H1 (cell line): ENCODE measurements around the gene BATF2. TPM values are rescaled to one million over a fixed set of nuclear protein-coding genes. Genes with fewer than 3 reads are reported as not detected.

Experiments used
- CTCF ChIA-PET: fragments of 300-600 bp; sonication (Branson Sonifier 250); formaldehyde crosslinking; loops from one replicate; lab custom pipeline; 2021; ENCODE audit not compliant: partially characterized antibody; lab: Charles Lee
- POLR2A ChIA-PET: fragments of 300-600 bp; sonication (Branson Sonifier 250); formaldehyde crosslinking; loops from one replicate; lab custom pipeline; 2021; ENCODE audit warnings: inconsistent platforms; ENCODE audit not compliant: partially characterized antibody; lab: Charles Lee
- DNase-seq, 2 experiments: peaks; one replicate each; pipeline versions ENCODE4 v3.0.0 to v3.0.0-alpha.2; 2010 to 2022; ENCODE audit warnings: low spot score in 2 of 2, low read depth in 1 of 2, mixed read lengths in 1 of 2
- FAIRE-seq: peaks from 2 replicates; lab custom pipeline; 2011; peaks lifted over from hg19 to GRCh38; lab: Jason Lieb, UNC
- H2AFZ ChIP-seq: 2 replicates; pipeline ENCODE4 v1.8.1; 2012; ENCODE audit warnings: low read length, inconsistent platforms
- H2AK5ac ChIP-seq: 2 replicates; pipeline ENCODE4 v1.6.1; 2013; ENCODE audit warnings: low read depth, low read length
- H2BK120ac ChIP-seq: replicated peaks from 2 replicates; pipeline ENCODE3; 2013; ENCODE audit warnings: low read depth, low read length, inconsistent platforms
- H2BK12ac ChIP-seq: 2 replicates; pipeline ENCODE4 v1.6.1; 2013; ENCODE audit warnings: low read depth, low read length
- H2BK15ac ChIP-seq: 2 replicates; pipeline ENCODE4 v1.6.1; 2013; ENCODE audit warnings: low read length
- H2BK20ac ChIP-seq: 2 replicates; pipeline ENCODE4 v1.6.1; 2013; ENCODE audit warnings: low read length
- H2BK5ac ChIP-seq: 2 replicates; pipeline ENCODE4 v1.6.1; 2013; ENCODE audit warnings: low read depth, low read length
- H3K14ac ChIP-seq: 2 replicates; pipeline ENCODE4 v1.6.1; 2013; ENCODE audit warnings: inconsistent platforms; ENCODE audit not compliant: insufficient read length
- H3K18ac ChIP-seq: 2 replicates; pipeline ENCODE4 v1.6.1; 2013; ENCODE audit warnings: low read length; ENCODE audit errors: extremely low read depth
- H3K23ac ChIP-seq: 2 replicates; pipeline ENCODE4 v1.6.1; 2013; ENCODE audit warnings: inconsistent platforms; ENCODE audit not compliant: insufficient read length
- H3K23me2 ChIP-seq: 2 replicates; pipeline ENCODE4 v1.6.1; 2013; ENCODE audit warnings: low read depth, low read length
- H3K27ac ChIP-seq: 2 replicates; pipeline ENCODE4 v1.6.1; 2011; ENCODE audit warnings: low read depth, low read length, inconsistent platforms
- H3K27me3 ChIP-seq, 4 experiments: replicated peaks in 1 of 4; 1 replicate in 1 of 4; 2 replicates in 3 of 4; pipeline versions ENCODE4 v1.6.1 to v1.8.1; 2011 to 2013; ENCODE audit warnings: low read length in 3 of 4, mild to moderate bottlenecking in 3 of 4, inconsistent platforms in 2 of 4, mixed read lengths in 2 of 4, moderate library complexity in 1 of 4; ENCODE audit not compliant: control insufficient read depth in 3 of 4, insufficient read depth in 3 of 4; ENCODE audit errors: extremely low read depth in 1 of 4
- H3K36me3 ChIP-seq, 4 experiments: 2 replicates each; pipeline versions ENCODE4 v1.6.1 to v1.8.1; 2011 to 2013; ENCODE audit warnings: mild to moderate bottlenecking in 4 of 4, low read length in 3 of 4, moderate library complexity in 2 of 4, control low read depth in 1 of 4, inconsistent platforms in 1 of 4; ENCODE audit not compliant: insufficient read depth in 4 of 4, control insufficient read depth in 2 of 4
- H3K4ac ChIP-seq: replicated peaks from 2 replicates; pipeline ENCODE3; 2013; ENCODE audit warnings: low read length, low read depth, mixed read lengths, inconsistent platforms; ENCODE audit not compliant: insufficient read length
- H3K4me1 ChIP-seq, 4 experiments: replicated peaks in 1 of 4; 1 replicate in 1 of 4; 2 replicates in 3 of 4; pipeline versions ENCODE4 v1.6.1 to v1.8.1; 2011 to 2013; ENCODE audit warnings: low read length in 3 of 4, inconsistent platforms in 2 of 4, mixed read lengths in 1 of 4; ENCODE audit not compliant: insufficient read depth in 4 of 4, control insufficient read depth in 3 of 4
- H3K4me2 ChIP-seq, 2 experiments: 2 replicates each; pipeline versions ENCODE4 v1.6.1 to v1.8.1; 2011 to 2013; ENCODE audit warnings: low read depth in 2 of 2, low read length in 2 of 2, control low read depth in 1 of 2, inconsistent platforms in 1 of 2, mild to moderate bottlenecking in 1 of 2; ENCODE audit not compliant: insufficient read depth in 1 of 2
- H3K4me3 ChIP-seq, 4 experiments: fragments of 200-600, 300-600 bp in 1 of 4; sonication (generic), shearing (Covaris generic), sonication (Bioruptor Twin) in 1 of 4; 2 replicates each; pipeline versions ENCODE4 v1.5.1 to v1.8.1; 2011 to 2016; ENCODE audit warnings: low read length in 4 of 4, low read depth in 3 of 4, control low read depth in 2 of 4, inconsistent platforms in 2 of 4, mild to moderate bottlenecking in 2 of 4, mixed read lengths in 1 of 4, moderate library complexity in 1 of 4; ENCODE audit not compliant: insufficient read depth in 2 of 4; ENCODE audit errors: extremely low read depth in 1 of 4
- H3K56ac ChIP-seq: replicated peaks from 2 replicates; pipeline ENCODE3; 2013; ENCODE audit warnings: low read depth, mild to moderate bottlenecking, mixed read lengths, low read length, inconsistent platforms; ENCODE audit not compliant: insufficient read length
- H3K79me1 ChIP-seq: 2 replicates; pipeline ENCODE4 v1.6.1; 2013; ENCODE audit warnings: low read depth, low read length, control low read depth
- H3K79me2 ChIP-seq, 2 experiments: 2 replicates each; pipeline versions ENCODE4 v1.6.1 to v1.8.1; 2012 to 2013; ENCODE audit warnings: low read length in 2 of 2, mild to moderate bottlenecking in 2 of 2, inconsistent platforms in 1 of 2; ENCODE audit not compliant: insufficient read depth in 2 of 2, control insufficient read depth in 1 of 2
- H3K9ac ChIP-seq, 4 experiments: replicated peaks in 1 of 4; 1 replicate in 1 of 4; 2 replicates in 3 of 4; pipeline versions ENCODE4 v1.6.1 to v1.8.1; 2011 to 2013; ENCODE audit warnings: low read depth in 3 of 4, low read length in 3 of 4, control low read depth in 2 of 4, mild to moderate bottlenecking in 2 of 4, moderate library complexity in 2 of 4, inconsistent platforms in 1 of 4; ENCODE audit errors: extremely low read depth in 1 of 4
- H3K9me3 ChIP-seq, 2 experiments: 2 replicates each; pipeline versions ENCODE4 v1.6.1 to v1.8.1; 2012 to 2013; ENCODE audit warnings: mild to moderate bottlenecking in 2 of 2, moderate library complexity in 2 of 2, control low read depth in 1 of 2, inconsistent platforms in 1 of 2, low read depth in 1 of 2, low read length in 1 of 2, mixed read lengths in 1 of 2; ENCODE audit not compliant: insufficient read depth in 2 of 2
- H4K20me1 ChIP-seq, 2 experiments: replicated peaks in 1 of 2; 2 replicates each; pipeline versions ENCODE3 to v1.8.1; 2011 to 2013; ENCODE audit warnings: inconsistent platforms in 2 of 2, low read length in 2 of 2, mild to moderate bottlenecking in 1 of 2; ENCODE audit not compliant: insufficient read depth in 2 of 2, control insufficient read depth in 1 of 2
- H4K5ac ChIP-seq: 2 replicates; pipeline ENCODE4 v1.6.1; 2013; ENCODE audit warnings: low read length, low read depth, mixed read lengths, inconsistent platforms; ENCODE audit not compliant: insufficient read length
- H4K8ac ChIP-seq: 2 replicates; pipeline ENCODE4 v1.8.0; 2013; ENCODE audit warnings: mild to moderate bottlenecking, moderate library complexity, low read length, inconsistent platforms; ENCODE audit not compliant: insufficient read depth; ENCODE audit errors: extremely low read depth
- H4K91ac ChIP-seq: replicated peaks from 2 replicates; pipeline ENCODE3; 2013; ENCODE audit warnings: low read length, mixed read lengths, inconsistent platforms; ENCODE audit not compliant: insufficient read length
- BCL11A ChIP-seq, 2 experiments: IDR thresholded peaks; one replicate each; pipeline ENCODE4 v1.6.1; 2011; ENCODE audit warnings: low read depth in 2 of 2, low read length in 2 of 2, mild to moderate bottlenecking in 2 of 2
- CBX5 ChIP-seq: fragments of 300-800, 300-1000 bp; sonication (generic); IDR thresholded peaks from 2 replicates; pipeline ENCODE4 v1.7.1; 2016; ENCODE audit warnings: antibody characterized with exemption, low read length, low read depth
- CEBPB ChIP-seq: IDR thresholded peaks from 2 replicates; pipeline ENCODE4 v1.6.1; 2012; ENCODE audit warnings: low read depth, low read length
- CHD1 ChIP-seq: IDR thresholded peaks from 2 replicates; pipeline ENCODE4 v1.6.1; 2012; ENCODE audit warnings: low read depth, low read length, improper control_type of control experiment
- CHD2 ChIP-seq: IDR thresholded peaks from 2 replicates; pipeline ENCODE4 v1.6.1; 2012; ENCODE audit warnings: low read length, improper control_type of control experiment
- E2F6 ChIP-seq: IDR thresholded peaks from 2 replicates; pipeline ENCODE4 v1.6.1; 2012; ENCODE audit warnings: inconsistent platforms
- KDM4A ChIP-seq: IDR thresholded peaks from one replicate; pipeline ENCODE4 v1.7.1; 2012; ENCODE audit warnings: low read depth, mild to moderate bottlenecking, moderate library complexity, low read length, inconsistent platforms; ENCODE audit not compliant: severe bottlenecking
- KDM5A ChIP-seq: fragments of 200-600 bp; IDR thresholded peaks from 2 replicates; pipeline ENCODE4 v1.7.1; 2012; ENCODE audit warnings: mild to moderate bottlenecking, low read length, inconsistent platforms, mixed read lengths
- POLR2A ChIP-seq, 2 experiments: IDR thresholded peaks; 1 replicate in 1 of 2; 2 replicates in 1 of 2; pipeline ENCODE4 v1.6.1; 2011; ENCODE audit warnings: low read depth in 2 of 2, low read length in 2 of 2, mild to moderate bottlenecking in 2 of 2; ENCODE audit errors: control extremely low read depth in 1 of 2
- POLR2AphosphoS5 ChIP-seq: IDR thresholded peaks from 2 replicates; pipeline ENCODE4 v1.6.1; 2011; ENCODE audit warnings: low read depth, low read length
- RAD21 ChIP-seq, 2 experiments: IDR thresholded peaks in 1 of 2; conservative IDR thresholded peaks in 1 of 2; 2 replicates each; pipeline ENCODE4 v1.6.1; 2011; ENCODE audit warnings: low read depth in 2 of 2, low read length in 2 of 2, improper control_type of control experiment in 1 of 2, inconsistent platforms in 1 of 2, mild to moderate bottlenecking in 1 of 2, moderate library complexity in 1 of 2
- SIRT6 ChIP-seq: IDR thresholded peaks from one replicate; pipeline ENCODE4 v1.7.1; 2012; ENCODE audit warnings: low read length, inconsistent platforms
- SP4 ChIP-seq: IDR thresholded peaks from 2 replicates; pipeline ENCODE4 v1.6.1; 2012; ENCODE audit warnings: low read length, inconsistent platforms
- TCF12 ChIP-seq: IDR thresholded peaks from 2 replicates; pipeline ENCODE4 v1.6.1; 2011; ENCODE audit warnings: low read depth, mild to moderate bottlenecking, low read length
- WGBS, 2 experiments: shearing (Covaris generic) in 1 of 2; methylation state at CpG; one replicate each; pipeline versions ENCODE4 v1.1.6 to v1.1.7; 2013 to 2015; ENCODE audit warnings: low lambda C conversion rate in 2 of 2, mixed read lengths in 2 of 2, inconsistent platforms in 1 of 2, low coverage in 1 of 2, missing lambda C conversion rate in 1 of 2; ENCODE audit not compliant: insufficient replicate concordance in 2 of 2, insufficient coverage in 1 of 2, insufficient read length in 1 of 2; ENCODE audit errors: extremely low coverage in 1 of 2, missing lambda C conversion rate in 1 of 2; 5-methylcytosine and 5-hydroxymethylcytosine counted together
- polyA plus RNA-seq, 7 experiments: library from polyadenylated mRNA; depleted of rRNA in 3 of 7; stranded (reverse) in 5 of 7; unstranded in 2 of 7; fragments of >200 nt in 5 of 7; fragments of 200-250 nt in 2 of 7; gene quantifications; 1 replicate in 5 of 7; 2 replicates in 1 of 7; 4 replicates in 1 of 7; pipeline versions ENCODE4 v1.2.1 to v1.2.3, GENCODE V29; 2011 to 2013; ENCODE audit warnings: missing spikeins in 2 of 7, mixed read lengths in 2 of 7
- total RNA-seq: library from RNA; stranded (reverse); fragmentation: NEBNext Ultra II Directional; extraction: Animal tissue kit (Norgen Biotek cat#: 25700); gene quantifications from 2 replicates; pipeline ENCODE4 v1.2.1, GENCODE V29; 2021

BATF2 gene
- total and polyA plus RNA-seq, 2 of the 8 experiments (the other 6 are each of a cell fraction or from before 2014, with no cell fraction given): 1.4 to 3.1 TPM

- no peak for DNase-seq
- ChIA-PET POLR2A (no interaction called here), CTCF (interaction anchor here (1.3 kb wide), 1 partner anchor 37 kb away, joined by 3 read pairs; the partner anchor contains the start of gene BATF2)
- Histone ChIP-seq H4K5ac (no peak overlapping the region), H3K27me3 (no peaks in the 10 kb centered on the region), H3K18ac (no peak overlapping the region), H4K91ac (no peak overlapping the region), H3K79me2 (no peaks in the 10 kb centered on the region), H3K27ac (no peak overlapping the region), H3K14ac (no peak overlapping the region), H2BK15ac (no peak overlapping the region), H3K9me3 (no peaks in the 10 kb centered on the region), H3K4me3 (no peak overlapping the region), H2BK12ac (no peak overlapping the region), H2AFZ (no peak overlapping the region), H3K4me1 (no peaks in the 10 kb centered on the region), H3K79me1 (no peaks in the 10 kb centered on the region), H2AK5ac (no peak overlapping the region), H3K23me2 (no peaks in the 10 kb centered on the region), H3K4me2 (no peak overlapping the region), H3K9ac (no peak overlapping the region), H3K4ac (no peak overlapping the region), H3K56ac (no peak overlapping the region), H2BK20ac (no peak overlapping the region), H3K36me3 (no peaks in the 10 kb centered on the region), H3K23ac (no peak overlapping the region), H4K8ac (no peak overlapping the region), H2BK5ac (no peak overlapping the region), H4K20me1 (no peaks in the 10 kb centered on the region), H2BK120ac (no peak overlapping the region)
- FAIRE-seq: no peak
- WGBS, 2 experiments: 89% methylated on average over 3 of the region's 3 CpGs; no CpG with 5 or more reads in 1 of the 2 experiments
- TF ChIP-seq CBX5 (no peak), CEBPB (no peak), KDM5A (no peak), E2F6 (no peak), CHD2 (no peak), KDM4A (no peak), TCF12 (no peak), BCL11A (IDR thresholded peaks at IDR 0.05; ENCODE audit: low read depth in 2 of 2, low read length in 2 of 2) (no peak), RAD21 (IDR thresholded peaks at IDR 0.05 in 1 of 2, conservative IDR thresholded peaks at IDR 0.05 in 1 of 2; ENCODE audit: low read depth in 2 of 2, low read length in 2 of 2) (no peak), POLR2AphosphoS5 (no peak), CHD1 (no peak), SIRT6 (no peak), POLR2A (IDR thresholded peaks at IDR 0.05; ENCODE audit: control extremely low read depth in 1 of 2, low read depth in 2 of 2, low read length in 2 of 2) (no peak), SP4 (no peak)
These were observed 37.3 kb downstream of the BATF2 start for GRCh38 chr11:64959498-64959897.
